GM12878 (cell line): ENCODE results near the gene PDS5A.

Experiments
- MAX ChIP-seq: IDR thresholded peaks from 2 replicates; pipeline ENCODE4 v1.6.1; 2012; ENCODE audit warnings: low read depth, low read length, improper control_type of control experiment
- NBN ChIP-seq: fragments of 450-650 bp; IDR thresholded peaks from 2 replicates; pipeline ENCODE4 v1.6.1; 2016
- POLR2A ChIP-seq: IDR thresholded peaks from 2 replicates; pipeline ENCODE4 v1.6.1; 2011; ENCODE audit warnings: low read depth, mild to moderate bottlenecking, low read length
- RFX5 ChIP-seq: IDR thresholded peaks from 2 replicates; pipeline ENCODE4 v1.6.1; 2011; ENCODE audit warnings: low read depth, low read length, improper control_type of control experiment
- ZNF687 ChIP-seq: fragments of 450-650 bp; IDR thresholded peaks from 2 replicates; pipeline ENCODE4 v1.6.1; 2017; ENCODE audit warnings: mild to moderate bottlenecking, moderate library complexity
- ZSCAN29 ChIP-seq: fragments of 450-650 bp; IDR thresholded peaks from 2 replicates; pipeline ENCODE4 v1.6.1; 2017; ENCODE audit warnings: mild to moderate bottlenecking, moderate library complexity
- TF ChIP-seq, protein P1 (sequence below), 3 experiments: IDR thresholded peaks in 2 of 3; conservative IDR thresholded peaks in 1 of 3; 2 replicates each; pipeline ENCODE4 v1.5.1; 2011; ENCODE audit warnings: low read depth in 3 of 3, low read length in 3 of 3, mild to moderate bottlenecking in 3 of 3, control low read depth in 2 of 3, moderate library complexity in 2 of 3, inconsistent platforms in 1 of 3, mixed read lengths in 1 of 3; ENCODE audit not compliant: control insufficient read depth in 2 of 3, insufficient read depth in 1 of 3; ENCODE audit errors: extremely low read depth in 1 of 3

DNA sequence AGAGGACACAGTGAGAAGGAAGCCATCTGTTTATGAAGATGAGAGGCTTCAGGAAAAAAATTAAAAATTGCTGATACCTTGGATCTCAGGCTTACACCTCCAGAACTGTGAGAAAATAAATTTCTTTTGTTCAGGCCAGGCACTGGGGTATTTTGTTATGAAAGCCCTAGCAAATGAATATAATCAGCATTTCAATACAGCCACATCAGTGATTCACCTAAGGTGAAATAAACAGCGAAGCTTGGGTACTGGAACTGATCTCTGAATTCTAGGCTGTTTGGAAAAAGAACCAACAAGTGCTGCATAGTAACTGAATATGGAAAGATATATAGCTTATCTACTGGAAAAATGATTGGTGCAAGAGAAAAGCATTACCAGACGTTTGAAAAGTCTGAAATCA is 88.5 kb downstream of the PDS5A start:
- TF ChIP-seq ZSCAN29 = no peak
- TF ChIP-seq RFX5 = no peak
- TF ChIP-seq, protein P1, sequence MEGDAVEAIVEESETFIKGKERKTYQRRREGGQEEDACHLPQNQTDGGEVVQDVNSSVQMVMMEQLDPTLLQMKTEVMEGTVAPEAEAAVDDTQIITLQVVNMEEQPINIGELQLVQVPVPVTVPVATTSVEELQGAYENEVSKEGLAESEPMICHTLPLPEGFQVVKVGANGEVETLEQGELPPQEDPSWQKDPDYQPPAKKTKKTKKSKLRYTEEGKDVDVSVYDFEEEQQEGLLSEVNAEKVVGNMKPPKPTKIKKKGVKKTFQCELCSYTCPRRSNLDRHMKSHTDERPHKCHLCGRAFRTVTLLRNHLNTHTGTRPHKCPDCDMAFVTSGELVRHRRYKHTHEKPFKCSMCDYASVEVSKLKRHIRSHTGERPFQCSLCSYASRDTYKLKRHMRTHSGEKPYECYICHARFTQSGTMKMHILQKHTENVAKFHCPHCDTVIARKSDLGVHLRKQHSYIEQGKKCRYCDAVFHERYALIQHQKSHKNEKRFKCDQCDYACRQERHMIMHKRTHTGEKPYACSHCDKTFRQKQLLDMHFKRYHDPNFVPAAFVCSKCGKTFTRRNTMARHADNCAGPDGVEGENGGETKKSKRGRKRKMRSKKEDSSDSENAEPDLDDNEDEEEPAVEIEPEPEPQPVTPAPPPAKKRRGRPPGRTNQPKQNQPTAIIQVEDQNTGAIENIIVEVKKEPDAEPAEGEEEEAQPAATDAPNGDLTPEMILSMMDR (IDR thresholded peaks at IDR 0.05 in 2 of 3, conservative IDR thresholded peaks at IDR 0.05 in 1 of 3; ENCODE audit: control insufficient read depth in 2 of 3, extremely low read depth in 1 of 3, insufficient read depth in 1 of 3, low read depth in 3 of 3, low read length in 3 of 3) = no peak
- TF ChIP-seq ZNF687 = no peak
- no peak for TF ChIP-seq MAX
- no peak for TF ChIP-seq POLR2A
- no peak for TF ChIP-seq NBN
